ENCODE data around the gene ZC3H7A.
A peak's percentile ranks its signal among the peaks of the same experiment; 100 is the strongest.
"Not testable (repeated sequence)": the region's sequence is repeated elsewhere in the genome, so short reads cannot be mapped to it uniquely, and the experiment has no call there.

Gene ZC3H7A, protein sequence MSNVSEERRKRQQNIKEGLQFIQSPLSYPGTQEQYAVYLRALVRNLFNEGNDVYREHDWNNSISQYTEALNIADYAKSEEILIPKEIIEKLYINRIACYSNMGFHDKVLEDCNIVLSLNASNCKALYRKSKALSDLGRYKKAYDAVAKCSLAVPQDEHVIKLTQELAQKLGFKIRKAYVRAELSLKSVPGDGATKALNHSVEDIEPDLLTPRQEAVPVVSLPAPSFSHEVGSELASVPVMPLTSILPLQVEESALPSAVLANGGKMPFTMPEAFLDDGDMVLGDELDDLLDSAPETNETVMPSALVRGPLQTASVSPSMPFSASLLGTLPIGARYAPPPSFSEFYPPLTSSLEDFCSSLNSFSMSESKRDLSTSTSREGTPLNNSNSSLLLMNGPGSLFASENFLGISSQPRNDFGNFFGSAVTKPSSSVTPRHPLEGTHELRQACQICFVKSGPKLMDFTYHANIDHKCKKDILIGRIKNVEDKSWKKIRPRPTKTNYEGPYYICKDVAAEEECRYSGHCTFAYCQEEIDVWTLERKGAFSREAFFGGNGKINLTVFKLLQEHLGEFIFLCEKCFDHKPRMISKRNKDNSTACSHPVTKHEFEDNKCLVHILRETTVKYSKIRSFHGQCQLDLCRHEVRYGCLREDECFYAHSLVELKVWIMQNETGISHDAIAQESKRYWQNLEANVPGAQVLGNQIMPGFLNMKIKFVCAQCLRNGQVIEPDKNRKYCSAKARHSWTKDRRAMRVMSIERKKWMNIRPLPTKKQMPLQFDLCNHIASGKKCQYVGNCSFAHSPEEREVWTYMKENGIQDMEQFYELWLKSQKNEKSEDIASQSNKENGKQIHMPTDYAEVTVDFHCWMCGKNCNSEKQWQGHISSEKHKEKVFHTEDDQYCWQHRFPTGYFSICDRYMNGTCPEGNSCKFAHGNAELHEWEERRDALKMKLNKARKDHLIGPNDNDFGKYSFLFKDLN

GRCh38 chr16:11797166-11797956, at the start of gene ZC3H7A:
TSS of gene ZC3H7A (minus strand) at chr16:11797258. CDS start at chr16:11782354, 14,904 bp downstream.
- peak; percentile 95 for DNase-seq

- no peak for DNase-seq
Measured at GRCh38 chr16:11844499-11844898, 47.4 kb upstream of the ZC3H7A start.

DNA sequence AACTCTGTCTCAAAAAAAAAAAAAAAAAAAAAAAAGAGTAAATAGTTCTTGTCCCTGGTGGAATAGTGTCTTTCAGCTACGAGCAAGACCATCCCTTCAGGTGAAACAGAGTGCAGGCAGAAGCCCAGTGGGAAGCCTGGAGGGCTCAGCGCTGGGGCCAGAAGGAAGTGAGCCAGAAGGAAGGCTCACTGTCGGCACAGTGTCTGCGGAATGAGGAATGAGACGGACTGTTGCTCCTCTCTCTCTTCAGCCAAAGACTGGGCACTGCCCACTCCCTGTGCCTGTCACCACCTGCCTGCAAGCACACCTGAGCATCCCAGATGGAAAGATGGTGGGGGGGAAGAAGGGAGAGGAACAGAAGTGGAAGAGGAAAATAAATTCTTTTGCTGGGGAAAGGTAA, 46.8 kb upstream of the ZC3H7A start:
- no peak for DNase-seq

DNA sequence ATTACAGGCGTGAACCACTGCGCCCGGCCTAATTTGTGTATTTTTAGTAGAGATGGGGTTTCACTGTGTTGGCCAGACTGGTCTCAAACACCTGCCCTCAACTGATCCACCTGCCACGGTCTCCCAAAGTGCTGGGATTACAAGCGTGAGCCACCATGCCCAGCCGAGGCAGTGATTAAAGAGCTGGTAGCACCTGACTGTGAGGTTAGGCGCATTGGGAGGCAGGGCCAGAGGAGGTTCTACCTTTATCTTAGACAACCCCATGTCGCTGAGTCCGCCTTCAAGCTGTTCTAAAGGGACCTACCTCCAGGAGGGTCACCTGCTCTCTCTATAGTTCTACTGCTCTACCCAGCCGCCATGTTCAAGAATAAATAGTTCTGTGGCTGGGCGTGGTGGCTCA, 46.1 kb upstream of the ZC3H7A start:
- DNase-seq: no peak

DNA sequence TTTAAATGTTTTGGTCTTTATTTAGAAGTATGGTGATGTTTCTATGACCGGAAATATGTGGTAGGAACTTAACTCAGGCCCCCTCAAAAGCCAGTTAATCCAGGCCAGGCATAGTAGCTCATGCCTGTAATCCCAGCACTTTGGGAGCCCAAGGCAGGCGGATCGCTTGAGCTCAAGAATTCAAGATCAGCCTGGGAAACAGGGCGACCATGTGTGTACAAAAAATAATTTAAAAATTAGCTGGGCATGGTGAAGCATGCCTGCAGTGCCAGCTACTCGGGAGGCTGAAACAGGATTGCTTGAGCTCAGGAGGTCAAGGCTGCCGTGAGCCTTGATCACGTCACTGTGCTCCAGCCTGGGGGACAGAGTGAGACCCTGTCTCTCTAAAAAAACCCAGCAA, 44.0 kb upstream of the ZC3H7A start:
- DNase-seq: no peak

- DNase-seq: no peak
Measured at GRCh38 chr16:11836650-11837244, 39.7 kb upstream of the ZC3H7A start.

GRCh38 chr16:11835891-11836649, 39.0 kb upstream of the ZC3H7A start:
- DNase-seq: no peak

DNA sequence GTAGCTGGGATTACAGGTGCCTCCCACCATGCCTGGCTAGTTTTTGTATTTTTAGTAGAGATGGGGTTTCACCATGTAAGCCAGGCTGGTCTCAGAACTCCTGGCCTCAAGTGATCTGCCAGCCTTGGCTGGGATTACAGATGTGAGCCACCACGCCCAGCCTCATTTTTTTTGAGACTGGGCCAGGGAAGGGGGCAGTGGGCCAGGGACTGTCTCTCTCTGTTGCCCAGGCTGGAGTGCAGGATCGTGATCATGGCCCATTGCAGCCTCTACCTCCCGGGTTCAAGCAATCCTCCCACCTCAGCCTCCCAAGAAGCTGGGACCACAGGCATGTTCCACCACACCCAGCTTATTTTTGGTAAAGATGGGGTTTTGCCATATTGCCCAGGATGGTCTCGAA, 38.3 kb upstream of the ZC3H7A start:
- no peak for DNase-seq

DNA sequence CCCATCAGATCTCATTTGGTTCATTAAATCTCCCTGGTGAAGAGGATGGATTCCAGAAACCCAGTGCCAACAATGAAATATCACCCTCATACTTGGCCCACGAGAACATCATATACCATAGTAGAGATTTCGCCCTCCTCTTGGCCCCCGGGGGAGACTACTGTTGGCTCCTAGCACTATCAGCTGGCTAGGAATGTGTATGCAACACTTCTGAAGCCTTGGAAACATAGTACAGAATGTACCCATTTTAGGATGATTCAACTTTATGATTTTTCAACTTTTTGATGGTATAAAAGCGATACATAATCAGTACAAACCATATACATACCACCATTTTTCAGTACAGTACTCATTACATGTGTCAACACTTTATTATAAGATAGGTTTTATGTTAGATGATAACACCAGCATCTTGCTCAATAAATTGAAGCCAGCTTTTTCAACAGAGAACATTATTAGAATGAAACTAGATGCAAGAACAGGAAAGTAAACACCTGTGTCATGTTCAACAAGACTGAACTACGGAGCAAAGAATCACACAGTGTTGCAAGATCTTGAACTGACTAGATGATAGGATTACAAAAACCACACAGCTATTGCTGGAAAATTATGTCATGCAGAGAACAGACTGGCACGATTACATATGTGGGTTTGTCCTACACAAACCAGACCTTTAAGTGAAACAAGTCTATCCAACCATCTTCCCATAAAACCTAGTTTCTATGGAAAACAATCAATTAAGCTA, 37.1 kb upstream of the ZC3H7A start:
- DNase-seq: no peak

DNA sequence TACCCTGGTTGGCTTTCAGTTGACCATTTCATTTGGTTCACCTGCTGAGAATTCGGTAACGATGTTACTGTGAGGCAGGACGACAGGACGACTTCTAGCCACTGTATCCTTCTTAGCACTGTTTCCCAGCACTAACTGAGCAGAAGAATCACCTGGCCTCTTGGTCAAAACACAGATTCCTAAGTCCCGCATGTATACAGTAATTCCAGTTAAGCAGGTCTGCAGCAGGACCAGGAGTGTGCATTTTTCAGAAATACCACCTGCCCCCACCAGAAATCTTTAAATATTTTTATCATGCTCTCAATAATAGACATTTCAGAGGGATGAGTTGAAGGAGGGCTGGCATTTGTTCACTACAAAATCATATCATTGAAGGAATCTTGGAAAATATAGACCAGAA, 31.6 kb upstream of the ZC3H7A start:
- no peak for DNase-seq

GRCh38 chr16:11825520-11826165, 28.6 kb upstream of the ZC3H7A start:
- DNase-seq: not testable (repeated sequence)

DNA sequence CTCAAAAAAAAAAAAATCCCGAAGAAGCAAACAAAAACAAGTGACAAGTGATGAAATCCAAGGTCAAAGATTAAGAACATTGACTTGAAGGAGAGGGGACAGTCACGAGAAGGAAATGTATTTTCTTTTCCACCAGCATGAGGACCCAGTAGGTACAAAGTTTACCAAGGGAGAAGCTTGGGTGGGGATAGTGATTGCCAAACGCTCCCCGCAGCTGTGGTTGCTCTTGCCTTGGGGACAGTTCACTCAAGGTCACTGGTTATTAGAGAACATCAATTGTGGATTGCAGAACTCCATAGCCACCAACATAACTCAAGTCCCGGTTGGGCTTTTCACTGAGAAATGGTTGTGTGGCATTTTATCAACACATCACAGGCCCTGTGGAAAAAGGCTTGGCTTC, 27.3 kb upstream of the ZC3H7A start:
- no peak for DNase-seq

DNA sequence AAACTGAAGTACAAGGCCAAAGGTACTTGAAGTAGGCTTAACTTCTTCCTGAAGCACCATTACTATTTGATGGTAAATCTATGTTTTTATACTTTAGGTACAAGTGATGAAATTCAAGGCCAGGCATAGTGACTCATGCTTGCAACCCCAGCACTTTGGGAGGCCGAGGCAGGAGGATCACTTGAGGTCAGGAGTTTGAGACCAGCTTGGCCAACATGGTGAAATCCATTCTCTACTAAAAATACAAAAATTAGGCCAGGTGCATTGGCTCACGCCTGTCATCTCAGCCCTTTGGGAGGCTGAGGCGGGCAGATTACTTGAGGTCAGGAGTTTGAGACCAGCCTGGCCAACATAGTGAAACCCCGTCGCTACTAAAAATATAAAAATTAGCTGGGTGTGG, 26.6 kb upstream of the ZC3H7A start:
- not testable (repeated sequence) for DNase-seq

GRCh38 chr16:11819798-11820197, 22.7 kb upstream of the ZC3H7A start:
- no peak for DNase-seq

- not testable (repeated sequence) for DNase-seq
Measured at GRCh38 chr16:11818970-11819369, 21.9 kb upstream of the ZC3H7A start.

DNA sequence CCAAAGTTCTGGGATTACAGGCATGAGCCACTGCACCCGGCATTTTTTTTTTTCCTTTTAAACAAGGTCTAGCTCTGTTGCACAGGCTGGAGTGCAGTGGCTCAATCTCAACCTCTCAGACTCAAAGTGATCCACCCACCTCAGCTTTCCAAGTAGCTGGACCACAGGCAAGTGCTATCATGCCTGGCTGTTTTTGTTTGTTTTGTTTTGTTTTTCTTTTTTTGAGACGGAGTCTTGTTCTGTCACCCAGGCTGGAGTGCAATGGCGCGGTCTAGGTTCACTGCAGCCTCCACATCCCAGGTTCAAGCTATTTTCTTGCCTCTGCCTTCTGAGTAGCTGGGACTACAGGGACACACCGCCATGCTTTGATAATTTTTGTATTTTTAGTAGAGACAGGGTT, 19.1 kb upstream of the ZC3H7A start:
- no peak for DNase-seq

DNA sequence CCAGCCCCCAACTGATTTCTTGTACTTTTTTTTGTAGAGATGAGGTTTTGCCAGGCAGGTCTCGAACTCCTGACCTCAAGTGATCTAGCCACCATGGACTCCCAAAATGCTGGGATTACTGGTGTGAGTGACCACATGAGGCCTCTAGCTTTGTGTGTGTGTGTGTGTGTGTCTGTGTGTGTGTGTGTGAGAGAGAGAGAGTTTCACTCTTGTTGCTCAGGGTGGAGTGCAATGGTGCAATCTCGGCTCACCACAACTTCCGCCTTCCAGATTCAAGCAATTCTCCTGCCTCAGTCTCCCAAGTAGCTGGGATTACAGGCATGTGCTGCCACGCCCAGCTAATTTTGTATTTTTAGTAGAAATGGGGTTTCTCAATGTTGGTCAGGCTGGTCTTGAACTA, 17.7 kb upstream of the ZC3H7A start:
- not testable (repeated sequence) for DNase-seq

- DNase-seq: no peak
Measured at GRCh38 chr16:11806721-11807120, 9.7 kb upstream of the ZC3H7A start.

DNA sequence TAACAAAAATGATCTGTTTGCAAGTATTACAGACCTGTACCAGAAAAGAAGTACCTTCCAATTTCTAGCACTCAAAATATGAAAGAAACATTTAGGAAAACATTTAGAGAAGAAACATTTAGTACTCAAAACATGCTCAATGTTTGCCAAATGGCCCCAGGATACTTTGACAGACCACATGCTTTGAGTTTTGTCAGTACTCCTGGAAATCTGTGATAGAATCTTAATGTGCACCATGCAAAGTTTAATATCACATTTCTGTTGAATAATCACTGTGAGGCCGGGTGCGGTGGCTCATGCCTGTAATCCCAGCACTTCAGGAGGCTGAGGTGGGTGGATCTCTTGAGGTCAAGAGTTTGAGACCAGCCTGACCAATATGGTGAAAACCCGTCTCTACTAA, 8.5 kb upstream of the ZC3H7A start:
- no peak for DNase-seq

GRCh38 chr16:11801481-11802021, 4.5 kb upstream of the ZC3H7A start:
- no peak for DNase-seq

Data from activated CD4-positive, alpha-beta T cell treated with anti-CD3 and anti-CD28 coated beads for 48 hours (primary cell).